ENCODE results near the gene THADA.

THADA gene

DNA sequence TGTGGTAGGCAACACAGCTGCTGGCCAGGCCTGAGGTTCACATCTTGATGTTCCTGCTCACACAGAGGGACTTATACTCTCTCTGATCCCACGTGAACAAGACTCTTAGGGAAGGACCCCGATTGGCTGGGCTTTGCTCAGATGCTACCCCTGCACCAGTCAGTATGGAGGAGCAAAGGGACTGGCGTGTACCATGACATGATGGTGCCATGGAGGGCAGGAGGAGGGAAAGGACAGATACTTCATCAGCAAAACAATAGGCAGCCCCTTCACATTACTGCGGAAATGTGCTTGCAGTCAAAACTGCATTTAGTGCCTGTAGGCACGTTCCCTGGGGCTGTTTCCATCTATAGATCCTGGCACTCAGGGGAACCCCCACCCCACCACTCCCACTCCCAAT is 412.1 kb downstream of the THADA start:
- H3K4me3 ChIP-seq (ENCODE audit: low read depth, low read length): no peak overlapping the region
- no peak for DNase-seq (ENCODE audit: low read depth)
- TF ChIP-seq, protein P1, sequence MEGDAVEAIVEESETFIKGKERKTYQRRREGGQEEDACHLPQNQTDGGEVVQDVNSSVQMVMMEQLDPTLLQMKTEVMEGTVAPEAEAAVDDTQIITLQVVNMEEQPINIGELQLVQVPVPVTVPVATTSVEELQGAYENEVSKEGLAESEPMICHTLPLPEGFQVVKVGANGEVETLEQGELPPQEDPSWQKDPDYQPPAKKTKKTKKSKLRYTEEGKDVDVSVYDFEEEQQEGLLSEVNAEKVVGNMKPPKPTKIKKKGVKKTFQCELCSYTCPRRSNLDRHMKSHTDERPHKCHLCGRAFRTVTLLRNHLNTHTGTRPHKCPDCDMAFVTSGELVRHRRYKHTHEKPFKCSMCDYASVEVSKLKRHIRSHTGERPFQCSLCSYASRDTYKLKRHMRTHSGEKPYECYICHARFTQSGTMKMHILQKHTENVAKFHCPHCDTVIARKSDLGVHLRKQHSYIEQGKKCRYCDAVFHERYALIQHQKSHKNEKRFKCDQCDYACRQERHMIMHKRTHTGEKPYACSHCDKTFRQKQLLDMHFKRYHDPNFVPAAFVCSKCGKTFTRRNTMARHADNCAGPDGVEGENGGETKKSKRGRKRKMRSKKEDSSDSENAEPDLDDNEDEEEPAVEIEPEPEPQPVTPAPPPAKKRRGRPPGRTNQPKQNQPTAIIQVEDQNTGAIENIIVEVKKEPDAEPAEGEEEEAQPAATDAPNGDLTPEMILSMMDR (IDR thresholded peaks at IDR 0.05; ENCODE audit: control insufficient read depth, extremely low read depth, insufficient read depth): no peak

DNA sequence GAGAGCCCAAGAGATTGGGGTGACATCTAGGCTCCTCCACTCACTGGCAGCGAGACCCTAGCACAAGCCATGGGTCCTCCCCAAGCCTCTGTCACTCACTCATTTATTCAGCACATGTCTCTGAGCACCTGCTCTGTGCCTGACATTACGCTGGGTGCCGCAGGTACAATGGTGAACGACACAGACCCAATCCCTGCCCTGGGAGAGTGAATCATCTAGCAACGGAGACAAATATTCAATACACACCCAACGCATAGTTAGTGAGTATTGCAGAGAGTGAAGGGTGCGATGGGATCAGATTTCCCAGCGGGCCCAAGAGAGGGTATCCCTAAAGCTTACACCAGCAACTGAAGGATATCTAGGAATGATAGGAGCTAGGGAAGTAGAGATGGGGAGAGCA is 414.9 kb downstream of the THADA start:
- H3K4me3 ChIP-seq (ENCODE audit: low read depth, low read length): no peak overlapping the region
- TF ChIP-seq, protein P1 (IDR thresholded peaks at IDR 0.05; ENCODE audit: control insufficient read depth, extremely low read depth, insufficient read depth): no peak
- DNase-seq (ENCODE audit: low read depth): no peak

Measured in LNCaP clone FGC (cell line).